ENCODE data around the gene SORT1. TPM values are rescaled to one million over a fixed set of nuclear protein-coding genes. Genes with fewer than 3 reads are reported as not detected.

Gene SORT1
- total RNA-seq, 1 experiment from 2014 or later = 56.5 TPM

GRCh38 chr1:109412551-109412950, 14.8 kb upstream of the SORT1 start:
- BruUV-seq (replicated peaks) = no TSS peak

DNA sequence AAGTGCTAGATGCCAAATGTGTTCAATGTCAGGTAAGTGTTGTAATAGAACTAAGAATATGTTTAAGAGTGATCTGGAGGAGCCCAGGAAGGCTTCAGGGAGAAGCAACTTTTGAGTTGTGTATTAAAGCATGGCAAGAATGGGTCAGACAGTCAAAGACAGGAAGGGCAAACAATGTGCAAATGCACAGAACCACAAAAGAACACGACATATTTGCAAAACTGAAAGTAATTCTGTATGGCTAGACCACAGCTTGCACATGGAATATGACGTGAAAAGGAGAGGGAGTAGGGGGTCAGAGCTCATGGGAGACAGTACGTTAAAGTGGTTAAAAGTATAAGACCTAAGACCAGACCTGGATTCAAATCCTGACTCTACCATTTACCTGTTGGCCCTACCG, 7.1 kb upstream of the SORT1 start:
- Histone ChIP-seq H3K4me1 (ENCODE audit: insufficient read depth, low read length, poor library complexity, severe bottlenecking) (no peaks in the 10 kb centered on the region), H3K27me3 (replicated peaks; ENCODE audit: insufficient read depth, low read depth, low read length, poor library complexity) (no peaks in the 10 kb centered on the region), H3K36me3 (ENCODE audit: insufficient read depth, low read length, poor library complexity, severe bottlenecking) (peaks cover 43% of the 10 kb centered on the region), H3K9me3 (ENCODE audit: low read depth, low read length, poor library complexity, severe bottlenecking) (no peaks in the 10 kb centered on the region), H3K27ac (ENCODE audit: low read depth, low read length, poor library complexity, severe bottlenecking) (no peak overlapping the region), H3K4me3 (ENCODE audit: low read depth, low read length, poor library complexity, severe bottlenecking) (no peak overlapping the region)
- ChIA-PET CTCF (no interaction called here), POLR2A (ENCODE audit: low non-redundant PET) (no interaction called here)
- BruUV-seq (replicated peaks) = no TSS peak
- intact Hi-C loops (cut with micrococcal nuclease; ENCODE audit: unreplicated experiment) = no loop called here
- DNase-seq (ENCODE audit: low spot score) = no peak
- TF ChIP-seq CTCF (conservative IDR thresholded peaks at IDR 0.05; ENCODE audit: low read depth, low read length) = no peak
- no peak for TF ChIP-seq EZH2 (IDR thresholded peaks at IDR 0.05; ENCODE audit: borderline replicate concordance, low read depth, low read length, poor library complexity, severe bottlenecking)

More at GRCh38 chr1:109412551-109412950, 14.8 kb upstream of the SORT1 start:
- no peaks in the 10 kb centered on the region for H3K27me3 ChIP-seq (replicated peaks; ENCODE audit: insufficient read depth, low read depth, low read length, poor library complexity)
- H3K36me3 ChIP-seq (ENCODE audit: insufficient read depth, low read length, poor library complexity, severe bottlenecking) = peaks cover 87% of the 10 kb centered on the region
- H3K4me3 ChIP-seq (ENCODE audit: low read depth, low read length, poor library complexity, severe bottlenecking) = no peak overlapping the region
- DNase-seq (ENCODE audit: low spot score) = no peak
- ChIA-PET CTCF (no interaction called here), POLR2A (ENCODE audit: low non-redundant PET) (interaction anchor here (0.8 kb wide), 1 partner anchor 201 kb away, joined by 8 read pairs; no protein-coding TSS in a partner anchor)
- no peaks in the 10 kb centered on the region for H3K9me3 ChIP-seq (ENCODE audit: low read depth, low read length, poor library complexity, severe bottlenecking)
- no peaks in the 10 kb centered on the region for H3K4me1 ChIP-seq (ENCODE audit: insufficient read depth, low read length, poor library complexity, severe bottlenecking)
- TF ChIP-seq CTCF (conservative IDR thresholded peaks at IDR 0.05; ENCODE audit: low read depth, low read length) (no peak), EZH2 (IDR thresholded peaks at IDR 0.05; ENCODE audit: borderline replicate concordance, low read depth, low read length, poor library complexity, severe bottlenecking) (no peak)
- no peak overlapping the region for H3K27ac ChIP-seq (ENCODE audit: low read depth, low read length, poor library complexity, severe bottlenecking)
- intact Hi-C loops (cut with micrococcal nuclease; ENCODE audit: unreplicated experiment) = no loop called here

- H3K27ac ChIP-seq (ENCODE audit: low read depth, low read length, poor library complexity, severe bottlenecking) = no peak overlapping the region
- peaks cover 9% of the 10 kb centered on the region for H3K4me1 ChIP-seq (ENCODE audit: insufficient read depth, low read length, poor library complexity, severe bottlenecking)
- DNase-seq (ENCODE audit: low spot score) = no peak
- ChIA-PET POLR2A (ENCODE audit: low non-redundant PET) (interaction anchor here (0.7 kb wide), 1 partner anchor 11 kb away, joined by 6 read pairs; no protein-coding TSS in a partner anchor), CTCF (interaction anchor here (0.6 kb wide), 1 partner anchor 121 kb away, joined by 3 read pairs; no protein-coding TSS in a partner anchor)
- no peaks in the 10 kb centered on the region for H3K27me3 ChIP-seq (replicated peaks; ENCODE audit: insufficient read depth, low read depth, low read length, poor library complexity)
- peaks cover 30% of the 10 kb centered on the region for H3K36me3 ChIP-seq (ENCODE audit: insufficient read depth, low read length, poor library complexity, severe bottlenecking)
- no peaks in the 10 kb centered on the region for H3K9me3 ChIP-seq (ENCODE audit: low read depth, low read length, poor library complexity, severe bottlenecking)
- no peak overlapping the region for H3K4me3 ChIP-seq (ENCODE audit: low read depth, low read length, poor library complexity, severe bottlenecking)
- no peak for TF ChIP-seq EZH2 (IDR thresholded peaks at IDR 0.05; ENCODE audit: borderline replicate concordance, low read depth, low read length, poor library complexity, severe bottlenecking)
- no peak for TF ChIP-seq CTCF (conservative IDR thresholded peaks at IDR 0.05; ENCODE audit: low read depth, low read length)
- intact Hi-C loops (cut with micrococcal nuclease; ENCODE audit: unreplicated experiment) = no loop called here
- no TSS peak for BruUV-seq (replicated peaks)
Observed at GRCh38 chr1:109402025-109402424, 4.3 kb upstream of the SORT1 start.

Measured in A673 (cell line).